Measurements from ENCODE around the gene COL6A1. TPM values are rescaled to one million over a fixed set of nuclear protein-coding genes. Genes with fewer than 3 reads are reported as not detected.

The COL6A1 gene
- total and polyA plus RNA-seq, 2 of the 4 experiments (the other 2 are of a cell fraction), result 173 to 1,578 TPM

DNA sequence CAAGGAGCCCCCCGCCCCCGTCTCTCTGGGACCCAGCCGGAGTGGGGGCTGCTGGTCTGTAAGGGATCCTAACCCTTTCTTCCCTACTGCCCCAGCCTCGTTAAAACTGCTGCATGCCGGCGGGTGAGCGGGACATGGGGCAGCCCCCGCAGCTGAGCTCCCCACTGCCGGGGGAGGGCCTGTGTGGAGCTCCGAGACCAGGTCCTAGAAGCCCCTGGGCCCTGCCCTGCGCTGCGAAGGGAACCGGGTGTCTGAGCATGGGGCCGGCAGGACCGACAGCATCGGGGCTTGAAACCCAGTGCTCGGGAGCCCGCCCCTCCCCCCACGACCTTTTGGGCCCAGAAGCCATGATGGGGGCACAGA lies 9.2 kb upstream of the COL6A1 start:
- Histone ChIP-seq H3K23ac (ENCODE audit: low read depth, low read length) (peak overlapping the region; percentile 82; the same call in 1 of the 2 replicates), H2AFZ (replicated peaks; ENCODE audit: low read length, poor library complexity) (peak overlapping the region; percentile 89), H3K14ac (replicated peaks; ENCODE audit: low read depth, low read length) (peak overlapping the region; percentile 92), H2BK20ac (ENCODE audit: low read depth, low read length) (peak overlapping the region; percentile 88), H3K4me1 (ENCODE audit: control insufficient read depth, insufficient read depth, low read length) (peaks cover 45% of the 10 kb centered on the region), H4K5ac (ENCODE audit: low read depth, low read length) (peak overlapping the region; percentile 83; the same call in 1 of the 2 replicates), H3K4ac (ENCODE audit: low read depth, low read length) (peak overlapping the region; percentile 100), H3K18ac (ENCODE audit: low read depth, low read length) (peak overlapping the region; percentile 84), H3K27ac (ENCODE audit: insufficient read depth, low read length) (peak overlapping the region; percentile 91), H2BK5ac (ENCODE audit: low read depth, low read length, poor library complexity, severe bottlenecking) (peak overlapping the region; percentile 83), H2BK15ac (ENCODE audit: low read depth, low read length) (peak overlapping the region; percentile 62; the same call in 2 of the 3 replicates), H3K9ac (ENCODE audit: low read depth, low read length) (peak overlapping the region; percentile 52; the same call in 1 of the 2 replicates), H2BK120ac (ENCODE audit: low read depth, low read length) (peak overlapping the region; percentile 98), H3K56ac (ENCODE audit: extremely low read depth, insufficient read depth, low read length) (no peak overlapping the region; the same call in 1 of the 2 replicates), H3K36me3 (ENCODE audit: control insufficient read depth, insufficient read depth, low read length) (no peaks in the 10 kb centered on the region), H2AK5ac (ENCODE audit: low read depth, low read length) (peak overlapping the region; percentile 99), H3K27me3 (ENCODE audit: control insufficient read depth, insufficient read depth, low read length) (no peaks in the 10 kb centered on the region), H4K20me1 (ENCODE audit: insufficient read depth, low read length) (no peaks in the 10 kb centered on the region), H3K79me1 (ENCODE audit: low read depth in 1 of 2, low read length in 2 of 2) (peaks cover 0 to 22% of the 10 kb centered on the region in 2 experiments; a peak in 1 of 4 replicates), H4K91ac (ENCODE audit: insufficient read depth, low read depth, low read length) (peak overlapping the region; percentile 93), H2AK9ac (replicated peaks; ENCODE audit: low read depth, low read length, poor library complexity) (peak overlapping the region; percentile 100), H3K9me1 (ENCODE audit: insufficient read depth, low read length) (no peaks in the 10 kb centered on the region), H3K9me3 (ENCODE audit: control insufficient read depth, insufficient read depth, low read length) (no peaks in the 10 kb centered on the region), H3K4me3 (ENCODE audit: insufficient read depth, low read depth, low read length) (no peak overlapping the region), H4K8ac (ENCODE audit: low read depth in 2 of 2, low read length in 2 of 2) (peak overlapping the region; percentile 67 to 93), H3K4me2 (ENCODE audit: low read depth, low read length) (no peak overlapping the region; the same call in 1 of the 2 replicates)
- DNase-seq, result no peak
- in situ Hi-C loops (cut with MboI; ENCODE audit: low sequenced_read_pairs) (loop anchor here (5.0 kb wide), 1 partner anchor 120 kb away; no protein-coding TSS in a partner anchor), dilution Hi-C loops (cut with HindIII; ENCODE audit: low sequenced_read_pairs, unreplicated experiment) (no loop called here), intact Hi-C loops (cut with micrococcal nuclease) (loop anchor here (2.0 to 10.0 kb wide), 4 partner anchors 126 to 352 kb away; partner anchors contain the start of genes C21orf58, COL6A2, MCM3AP and PCNT)
- TF ChIP-seq BHLHE40 (IDR thresholded peaks at IDR 0.05; ENCODE audit: low read depth, low read length), result no peak
- TF ChIP-seq, protein P1, sequence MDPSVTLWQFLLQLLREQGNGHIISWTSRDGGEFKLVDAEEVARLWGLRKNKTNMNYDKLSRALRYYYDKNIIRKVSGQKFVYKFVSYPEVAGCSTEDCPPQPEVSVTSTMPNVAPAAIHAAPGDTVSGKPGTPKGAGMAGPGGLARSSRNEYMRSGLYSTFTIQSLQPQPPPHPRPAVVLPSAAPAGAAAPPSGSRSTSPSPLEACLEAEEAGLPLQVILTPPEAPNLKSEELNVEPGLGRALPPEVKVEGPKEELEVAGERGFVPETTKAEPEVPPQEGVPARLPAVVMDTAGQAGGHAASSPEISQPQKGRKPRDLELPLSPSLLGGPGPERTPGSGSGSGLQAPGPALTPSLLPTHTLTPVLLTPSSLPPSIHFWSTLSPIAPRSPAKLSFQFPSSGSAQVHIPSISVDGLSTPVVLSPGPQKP (IDR thresholded peaks at IDR 0.05; ENCODE audit: borderline replicate concordance, low read depth, low read length), result no peak
- no peak for TF ChIP-seq RAD21 (IDR thresholded peaks at IDR 0.05; ENCODE audit: low read length)
- TF ChIP-seq NFE2L2 (IDR thresholded peaks at IDR 0.05; ENCODE audit: low read depth, low read length), result no peak
- TF ChIP-seq MAFK (IDR thresholded peaks at IDR 0.05; ENCODE audit: low read depth, low read length), result no peak
- no peak for TF ChIP-seq RFX5 (IDR thresholded peaks at IDR 0.05; ENCODE audit: low read depth, low read length)
- no peak for TF ChIP-seq SMC3 (IDR thresholded peaks at IDR 0.05; ENCODE audit: low read depth, low read length)
- TF ChIP-seq, protein P2, sequence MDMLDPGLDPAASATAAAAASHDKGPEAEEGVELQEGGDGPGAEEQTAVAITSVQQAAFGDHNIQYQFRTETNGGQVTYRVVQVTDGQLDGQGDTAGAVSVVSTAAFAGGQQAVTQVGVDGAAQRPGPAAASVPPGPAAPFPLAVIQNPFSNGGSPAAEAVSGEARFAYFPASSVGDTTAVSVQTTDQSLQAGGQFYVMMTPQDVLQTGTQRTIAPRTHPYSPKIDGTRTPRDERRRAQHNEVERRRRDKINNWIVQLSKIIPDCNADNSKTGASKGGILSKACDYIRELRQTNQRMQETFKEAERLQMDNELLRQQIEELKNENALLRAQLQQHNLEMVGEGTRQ (IDR thresholded peaks at IDR 0.05; ENCODE audit: low read depth, low read length), result no peak
- TF ChIP-seq MAZ (IDR thresholded peaks at IDR 0.05; ENCODE audit: borderline replicate concordance, low read depth, low read length), result no peak
- TF ChIP-seq, protein P3, sequence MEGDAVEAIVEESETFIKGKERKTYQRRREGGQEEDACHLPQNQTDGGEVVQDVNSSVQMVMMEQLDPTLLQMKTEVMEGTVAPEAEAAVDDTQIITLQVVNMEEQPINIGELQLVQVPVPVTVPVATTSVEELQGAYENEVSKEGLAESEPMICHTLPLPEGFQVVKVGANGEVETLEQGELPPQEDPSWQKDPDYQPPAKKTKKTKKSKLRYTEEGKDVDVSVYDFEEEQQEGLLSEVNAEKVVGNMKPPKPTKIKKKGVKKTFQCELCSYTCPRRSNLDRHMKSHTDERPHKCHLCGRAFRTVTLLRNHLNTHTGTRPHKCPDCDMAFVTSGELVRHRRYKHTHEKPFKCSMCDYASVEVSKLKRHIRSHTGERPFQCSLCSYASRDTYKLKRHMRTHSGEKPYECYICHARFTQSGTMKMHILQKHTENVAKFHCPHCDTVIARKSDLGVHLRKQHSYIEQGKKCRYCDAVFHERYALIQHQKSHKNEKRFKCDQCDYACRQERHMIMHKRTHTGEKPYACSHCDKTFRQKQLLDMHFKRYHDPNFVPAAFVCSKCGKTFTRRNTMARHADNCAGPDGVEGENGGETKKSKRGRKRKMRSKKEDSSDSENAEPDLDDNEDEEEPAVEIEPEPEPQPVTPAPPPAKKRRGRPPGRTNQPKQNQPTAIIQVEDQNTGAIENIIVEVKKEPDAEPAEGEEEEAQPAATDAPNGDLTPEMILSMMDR (conservative IDR thresholded peaks at IDR 0.05; ENCODE audit: low read depth, low read length), result no peak
- TF ChIP-seq FOS (IDR thresholded peaks at IDR 0.05; ENCODE audit: low read depth, low read length), result no peak
- 0% methylated on average over 3 of the region's 19 CpGs; no CpG with 5 or more reads in 1 of the 2 experiments for WGBS, 2 experiments (ENCODE audit: extremely low coverage in 2 of 2, insufficient read length in 1 of 2)
- ATAC-seq (ENCODE audit: low read depth), result no peak
- CTCF ChIA-PET, result interaction anchor here (0.8 to 1.2 kb wide), 3 partner anchors 64 to 171 kb away, joined by 3 read pairs; no protein-coding TSS in a partner anchor
- BruUV-seq (replicated peaks), result no TSS peak
- POLR2A ChIA-PET (ENCODE audit: unreplicated experiment), result interaction anchor here (0.6 to 1.7 kb wide), 3 partner anchors 120 to 129 kb away, joined by 3 to 5 read pairs (median 4); no protein-coding TSS in a partner anchor

Data from IMR-90 (cell line).